HepG2 (cell line): ENCODE data around the gene BGN. TPM values are rescaled to one million over a fixed set of nuclear protein-coding genes. Genes with fewer than 3 reads are reported as not detected.
A peak's percentile ranks its signal among the peaks of the same experiment; 100 is the strongest.

Experiments
- ATAC-seq: fragments of 200-7000 bp; cut with Tn5 transposase; 3 replicates; pipeline ENCODE4 v1.9.1; 2020; ENCODE audit warnings: mild to moderate bottlenecking, moderate library complexity
- BruUV-seq: library from RNA; stranded (reverse); fragments of 400-500 nt; replicated peaks from 2 replicates; lab custom pipeline; 2021; lab: Mats Ljungman, UMichigan
- CTCF ChIA-PET: fragments of 300-600 bp; formaldehyde crosslinking; extraction: SDS; loops from one replicate; lab custom pipeline; 2021; ENCODE audit warnings: low total read pairs, inconsistent platforms, low intra/inter-chr PET ratio; lab: Yijun Ruan, JAX
- POLR2A ChIA-PET: fragments of 350-600 bp; sonication (Branson Sonifier 250); formaldehyde crosslinking; loops from one replicate; lab custom pipeline; 2020; ENCODE audit warnings: antibody characterized with exemption, inconsistent platforms; lab: Yijun Ruan, JAX
- DNase-seq: peaks from one replicate; pipeline ENCODE4 v3.0.0-alpha.2; 2015; ENCODE audit warnings: low spot score
- FAIRE-seq: peaks from 3 replicates; lab custom pipeline; 2011; peaks lifted over from hg19 to GRCh38; lab: Jason Lieb, UNC
- H2AFZ ChIP-seq: one replicate; pipeline ENCODE4 v1.6.1; 2011; ENCODE audit warnings: low read length, inconsistent platforms
- H3K27ac ChIP-seq: fragments of 300-600 bp; 3 replicates; pipeline ENCODE4 v1.8.0; 2011; ENCODE audit warnings: mixed run types, mild to moderate bottlenecking, mixed read lengths, low read length, inconsistent platforms; ENCODE audit not compliant: insufficient read depth; ENCODE audit errors: extremely low read length
- H3K27me3 ChIP-seq, 2 experiments: fragments of 200-600 bp in 1 of 2; 2 replicates in 1 of 2; 3 replicates in 1 of 2; pipeline versions ENCODE4 v1.6.0 to v1.8.0; 2011; ENCODE audit warnings: low read length in 2 of 2, mild to moderate bottlenecking in 2 of 2, moderate library complexity in 2 of 2, inconsistent platforms in 1 of 2; ENCODE audit not compliant: insufficient read depth in 2 of 2, control insufficient read depth in 1 of 2
- H3K36me3 ChIP-seq, 2 experiments: fragments of 200-600 bp in 1 of 2; replicated peaks in 1 of 2; 2 replicates in 1 of 2; 3 replicates in 1 of 2; pipeline versions ENCODE4 v1.5.1 to v1.8.0; 2011; ENCODE audit warnings: low read length in 2 of 2, inconsistent platforms in 1 of 2; ENCODE audit not compliant: insufficient read depth in 2 of 2, control insufficient read depth in 1 of 2
- H3K4me1 ChIP-seq: 2 replicates; pipeline ENCODE4 v1.5.1; 2012; ENCODE audit warnings: low read length, inconsistent platforms; ENCODE audit not compliant: insufficient read depth
- H3K4me2 ChIP-seq: 2 replicates; pipeline ENCODE4 v1.6.0; 2011; ENCODE audit warnings: low read depth, low read length, inconsistent platforms
- H3K4me3 ChIP-seq, 3 experiments: fragments of 200-600 bp in 1 of 3; sonication (generic), shearing (Covaris generic) in 1 of 3; replicated peaks in 1 of 3; 2 replicates each; pipeline ENCODE4 v1.5.1; 2011 to 2016; ENCODE audit warnings: low read length in 3 of 3, inconsistent platforms in 2 of 3, low read depth in 2 of 3, mild to moderate bottlenecking in 2 of 3, control low read depth in 1 of 3, mixed read lengths in 1 of 3; ENCODE audit not compliant: insufficient read depth in 1 of 3
- H3K79me2 ChIP-seq: one replicate; pipeline ENCODE4 v1.6.1; 2011; ENCODE audit warnings: low read length, inconsistent platforms; ENCODE audit not compliant: insufficient read depth
- H3K9ac ChIP-seq: 2 replicates; pipeline ENCODE4 v1.6.0; 2011; ENCODE audit warnings: mild to moderate bottlenecking, low read depth, low read length, inconsistent platforms; ENCODE audit not compliant: insufficient read depth
- H3K9me3 ChIP-seq: 2 replicates; pipeline ENCODE4 v1.5.1; 2012; ENCODE audit warnings: mild to moderate bottlenecking, low read length
- H4K20me1 ChIP-seq: 2 replicates; pipeline ENCODE4 v1.6.0; 2011; ENCODE audit warnings: inconsistent platforms, mild to moderate bottlenecking, low read length, moderate library complexity; ENCODE audit not compliant: insufficient read depth
- ATF4 ChIP-seq, 2 experiments: fragments of 450-650 bp in 1 of 2; sonication (generic) in 1 of 2; formaldehyde crosslinking; IDR thresholded peaks; 2 replicates each; pipeline versions ENCODE4 v1.5.0 to v1.8.0; 2020 to 2022; ENCODE audit warnings: mild to moderate bottlenecking in 1 of 2, missing genetic modification reagents in 1 of 2
- CAMTA2 ChIP-seq: sonication (generic); formaldehyde crosslinking; IDR thresholded peaks from 2 replicates; pipeline ENCODE4 v1.4.0; 2020; ENCODE audit warnings: mild to moderate bottlenecking, missing genetic modification reagents, borderline replicate concordance
- DPF2 ChIP-seq: sonication (generic); formaldehyde crosslinking; IDR thresholded peaks from 2 replicates; pipeline ENCODE4 v1.4.0; 2020; ENCODE audit warnings: mild to moderate bottlenecking, low read depth, missing genetic modification reagents, borderline replicate concordance
- ELF1 ChIP-seq: sonication (generic); formaldehyde crosslinking; IDR thresholded peaks from 2 replicates; pipeline ENCODE4 v1.4.0; 2020; ENCODE audit warnings: missing genetic modification reagents
- HHEX ChIP-seq: IDR thresholded peaks from 2 replicates; pipeline ENCODE4 v1.6.1; 2016; ENCODE audit warnings: control low read depth
- HOXA7 ChIP-seq: sonication (generic); formaldehyde crosslinking; IDR thresholded peaks from 2 replicates; pipeline ENCODE4 v1.8.1; 2022; ENCODE audit warnings: mild to moderate bottlenecking, missing genetic modification reagents, moderate library complexity
- KAT7 ChIP-seq: IDR thresholded peaks from 2 replicates; pipeline ENCODE4 v1.6.1; 2018; ENCODE audit warnings: borderline replicate concordance, missing compliant biosample characterization
- MED8 ChIP-seq: sonication (generic); formaldehyde crosslinking; IDR thresholded peaks from 2 replicates; pipeline ENCODE4 v1.8.1; 2023; ENCODE audit warnings: mild to moderate bottlenecking, missing genetic modification reagents; ENCODE audit not compliant: insufficient replicate concordance
- MYNN ChIP-seq: sonication (generic); formaldehyde crosslinking; IDR thresholded peaks from 2 replicates; pipeline ENCODE4 v1.4.0; 2020; ENCODE audit warnings: mild to moderate bottlenecking, low read depth, missing genetic modification reagents
- SALL2 ChIP-seq: sonication (generic); formaldehyde crosslinking; IDR thresholded peaks from 2 replicates; pipeline ENCODE4 v1.8.1; 2023; ENCODE audit warnings: mild to moderate bottlenecking, missing genetic modification reagents, inconsistent platforms
- SNAPC2 ChIP-seq: sonication (generic); formaldehyde crosslinking; IDR thresholded peaks from 2 replicates; pipeline ENCODE4 v1.8.1; 2022; ENCODE audit warnings: mild to moderate bottlenecking, missing genetic modification reagents
- TGIF2 ChIP-seq: IDR thresholded peaks from 2 replicates; pipeline ENCODE4 v1.6.1; 2016; ENCODE audit warnings: control low read depth, missing compliant biosample characterization
- THAP8 ChIP-seq: sonication (generic); formaldehyde crosslinking; IDR thresholded peaks from 2 replicates; pipeline ENCODE4 v1.5.1; 2020; ENCODE audit warnings: missing genetic modification reagents, mild to moderate bottlenecking, borderline replicate concordance
- U2AF2 ChIP-seq: fragments of 200-400 bp; formaldehyde crosslinking; IDR thresholded peaks from 2 replicates; pipeline ENCODE4 v1.6.1; 2017; ENCODE audit warnings: low read depth, mild to moderate bottlenecking, low read length
- WIZ ChIP-seq: sonication (generic); formaldehyde crosslinking; IDR thresholded peaks from 2 replicates; pipeline ENCODE4 v1.5.1; 2020; ENCODE audit warnings: mild to moderate bottlenecking, missing genetic modification reagents
- ZFP1 ChIP-seq: IDR thresholded peaks from 2 replicates; pipeline ENCODE4 v1.6.1; 2016
- ZNF558 ChIP-seq: sonication (generic); formaldehyde crosslinking; IDR thresholded peaks from 2 replicates; pipeline ENCODE4 v1.9.0; 2022; ENCODE audit warnings: mild to moderate bottlenecking, missing genetic modification reagents, borderline replicate concordance
- ZNF629 ChIP-seq: sonication (generic); formaldehyde crosslinking; conservative IDR thresholded peaks from 2 replicates; pipeline ENCODE4 v1.5.0; 2020; ENCODE audit warnings: missing genetic modification reagents
- ZNF746 ChIP-seq: sonication (generic); formaldehyde crosslinking; IDR thresholded peaks from 2 replicates; pipeline ENCODE4 v1.8.0; 2022; ENCODE audit warnings: mild to moderate bottlenecking, missing genetic modification reagents
- ZNF772 ChIP-seq: sonication (generic); formaldehyde crosslinking; IDR thresholded peaks from 2 replicates; pipeline ENCODE4 v1.5.0; 2020; ENCODE audit warnings: mild to moderate bottlenecking, missing genetic modification reagents
- whole genome bisulfite sequencing: methylation state at CpG from one replicate; pipeline ENCODE4 v1.1.6; 2017; ENCODE audit warnings: low lambda C conversion rate; 5-methylcytosine and 5-hydroxymethylcytosine counted together
- in situ Hi-C: cut with HindIII; loops from 2 replicates; pipeline ENCODE4 v1.10.0; 2017; ENCODE audit warnings: low pct_unique_long_range_greater_than_20kb; ENCODE audit not compliant: extremely low pct_ligation_motif_present
- intact Hi-C: fragments of 100-400 bp; cut with micrococcal nuclease; formaldehyde crosslinking; loops from one replicate; pipeline ENCODE4 v1.10.0; 2022; ENCODE audit not compliant: unreplicated experiment
- polyA plus RNA-seq, 8 experiments: library from polyadenylated mRNA; depleted of rRNA in 3 of 8; stranded (reverse) in 7 of 8; unstranded in 1 of 8; fragments of >200 nt; fragmentation: Illumina TruSeq in 4 of 8; extraction: Trizol in 4 of 8; gene quantifications; 2 replicates each; pipeline versions ENCODE4 v1.2.1 to v1.2.3, GENCODE V29; 2011 to 2016; ENCODE audit warnings: low read depth in 4 of 8, missing spikeins in 1 of 8, mixed read lengths in 1 of 8; ENCODE audit not compliant: insufficient read depth in 1 of 8
- total RNA-seq, 5 experiments: library from RNA; depleted of rRNA; stranded (reverse); fragments of >200 nt; fragmentation: Illumina TruSeq; extraction: Trizol; gene quantifications; 2 replicates each; pipeline ENCODE4 v1.2.3, GENCODE V29; 2016; ENCODE audit warnings: low read depth in 1 of 5
- TF ChIP-seq, protein P1 (sequence below): sonication (generic); formaldehyde crosslinking; IDR thresholded peaks from 2 replicates; pipeline ENCODE4 v1.4.0; 2020; ENCODE audit warnings: mild to moderate bottlenecking, missing genetic modification reagents

The BGN gene
- total and polyA plus RNA-seq, 2 of the 13 experiments (the other 11 are each of a cell fraction or from before 2014, with no cell fraction given), result 0.18 to 0.63 TPM

- TF ChIP-seq ZNF629, result 0 out of 2 replicates have a peak, but pooled peaks have one; percentile 14
- no peak for TF ChIP-seq ZNF558 (CRISPR knock-in tag)
- no peak for TF ChIP-seq ZNF772
- no peak for TF ChIP-seq U2AF2
- TF ChIP-seq MED8 (CRISPR knock-in tag), result no peak
- TF ChIP-seq TGIF2 (CRISPR knock-in tag), result no peak
- no peak for TF ChIP-seq ZFP1 (CRISPR knock-in tag)
- TF ChIP-seq, all 625 proteins: peak for 1
- FAIRE-seq (no peak), DNase-seq (no peak), ATAC-seq (no peak)
- no peaks in the 10 kb centered on the region for H3K36me3 ChIP-seq
- in situ Hi-C loops (no loop called here), intact Hi-C loops (no loop called here)
- no peak overlapping the region for H3K4me2 ChIP-seq
- no peak overlapping the region for H3K4me3 ChIP-seq
- H3K79me2 ChIP-seq, result no peaks in the 10 kb centered on the region
- no peaks in the 10 kb centered on the region for H3K4me1 ChIP-seq
- H3K27ac ChIP-seq, result no peak overlapping the region
- ChIA-PET CTCF (no interaction called here), POLR2A (no interaction called here)
- H3K9me3 ChIP-seq, result no peaks in the 10 kb centered on the region
- no peaks in the 10 kb centered on the region for H4K20me1 ChIP-seq
- WGBS, result 20% methylated on average over 1 of the region's 8 CpGs
- no TSS peak for BruUV-seq
- H3K27me3 ChIP-seq, result 0 out of 5 replicates have a peak, but pooled peaks cover 0 to 5% of the 10 kb centered on the region in 2 experiments
- H2AFZ ChIP-seq, result no peak overlapping the region
- H3K9ac ChIP-seq, result no peak overlapping the region
These were observed 20.7 kb downstream of the BGN start for GRCh38 chrX:153515435-153515834.

GRCh38 chrX:153516073-153516472, 21.3 kb downstream of the BGN start:
- DNase-seq (no peak), FAIRE-seq (no peak), ATAC-seq (no peak)
- intact Hi-C loops, result no loop called here
- in situ Hi-C loops, result no loop called here
- Histone ChIP-seq H3K79me2 (no peaks in the 10 kb centered on the region), H4K20me1 (no peaks in the 10 kb centered on the region), H3K4me2 (no peak overlapping the region), H3K9ac (no peak overlapping the region), H2AFZ (no peak overlapping the region), H3K4me1 (no peaks in the 10 kb centered on the region), H3K27me3 (peaks cover 0 to 10% of the 10 kb centered on the region in 2 experiments; a peak in 1 of 5 replicates), H3K9me3 (no peaks in the 10 kb centered on the region), H3K27ac (no peak overlapping the region), H3K36me3 (no peaks in the 10 kb centered on the region), H3K4me3 (no peak overlapping the region)
- ChIA-PET POLR2A (no interaction called here), CTCF (no interaction called here)
- no TSS peak for BruUV-seq
- WGBS, result 72% methylated on average over 9 of the region's 9 CpGs
- TF ChIP-seq CAMTA2 (CRISPR knock-in tag), result no peak
- no peak for TF ChIP-seq HHEX
- TF ChIP-seq DPF2 (CRISPR knock-in tag), result no peak
- TF ChIP-seq WIZ (CRISPR knock-in tag), result no peak
- TF ChIP-seq SNAPC2, result no peak
- no peak for TF ChIP-seq SALL2 (CRISPR knock-in tag)
- no peak for TF ChIP-seq ATF4 (CRISPR knock-in tag; IDR thresholded peaks at IDR 0.05)
- TF ChIP-seq HOXA7 (CRISPR knock-in tag), result no peak
- TF ChIP-seq KAT7 (CRISPR knock-in tag), result no peak
- no peak for TF ChIP-seq THAP8 (CRISPR knock-in tag)
- no peak for TF ChIP-seq ELF1
- TF ChIP-seq, protein P1, sequence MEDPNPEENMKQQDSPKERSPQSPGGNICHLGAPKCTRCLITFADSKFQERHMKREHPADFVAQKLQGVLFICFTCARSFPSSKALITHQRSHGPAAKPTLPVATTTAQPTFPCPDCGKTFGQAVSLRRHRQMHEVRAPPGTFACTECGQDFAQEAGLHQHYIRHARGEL, result no peak
- no peak for TF ChIP-seq ZNF746 (CRISPR knock-in tag)
- TF ChIP-seq MYNN (CRISPR knock-in tag), result no peak
